NB4 (cell line): ENCODE results near the gene MRPL43.

Source experiments
- DNase-seq: peaks from one replicate; pipeline ENCODE4 v3.0.0; 2010; ENCODE audit warnings: low read depth
- H3K4me3 ChIP-seq: one replicate; pipeline ENCODE4 v1.5.1; 2011; ENCODE audit warnings: mild to moderate bottlenecking, low read depth, low read length, moderate library complexity
- MYC ChIP-seq: IDR thresholded peaks from 2 replicates; pipeline ENCODE4 v1.6.1; 2011; ENCODE audit warnings: low read depth, low read length
- POLR2A ChIP-seq: IDR thresholded peaks from 2 replicates; pipeline ENCODE4 v1.6.1; 2011; ENCODE audit warnings: mild to moderate bottlenecking; ENCODE audit not compliant: insufficient read length; ENCODE audit errors: extremely low read depth
- TF ChIP-seq, protein P1 (sequence below): IDR thresholded peaks from 2 replicates; pipeline ENCODE4 v1.6.1; 2011; ENCODE audit warnings: low read depth, low read length
- TF ChIP-seq, protein P2 (sequence below): IDR thresholded peaks from one replicate; pipeline ENCODE4 v1.5.1; 2012; ENCODE audit warnings: low read depth, low read length

Gene MRPL43

DNA sequence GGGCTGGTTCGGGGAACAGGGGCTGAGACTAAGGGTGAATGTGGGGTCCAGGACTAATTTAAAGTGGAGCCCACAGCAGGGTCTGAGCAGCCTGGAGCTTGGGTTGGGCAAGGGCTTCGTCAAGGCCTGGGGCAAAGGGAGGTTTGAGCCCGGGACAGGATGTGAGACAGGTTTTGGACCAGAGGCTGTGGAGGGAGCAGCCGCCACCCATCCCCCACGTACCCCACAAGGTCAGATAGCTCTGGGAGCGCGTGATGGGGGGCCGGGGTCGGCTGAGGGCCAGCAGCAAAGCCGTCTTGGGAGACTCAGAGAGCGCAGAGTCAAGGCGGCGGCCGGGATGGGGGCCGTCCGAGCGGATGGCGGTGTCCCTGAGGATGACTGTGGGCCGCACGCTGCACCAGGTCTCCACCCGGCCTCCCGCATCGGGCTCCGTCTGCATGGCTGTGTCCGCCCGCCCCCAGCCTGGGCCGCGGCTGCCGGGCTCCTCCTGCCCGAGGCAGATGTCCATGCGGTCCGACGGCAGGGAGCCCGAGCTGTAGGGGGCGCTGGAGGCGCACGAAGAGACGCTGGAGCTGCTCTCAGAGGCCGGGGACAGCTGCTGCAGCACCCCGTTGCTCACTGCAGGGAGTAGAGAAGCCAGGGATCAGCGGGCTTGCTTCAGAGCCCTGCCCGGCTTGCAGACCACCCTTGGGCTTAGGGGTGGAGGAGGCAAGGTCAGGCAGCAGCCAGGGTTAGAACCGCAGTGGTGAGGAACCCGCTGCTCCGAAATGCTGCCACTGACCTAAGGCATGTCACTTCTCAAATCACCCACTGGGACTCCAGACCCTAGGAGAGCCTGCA, 31.5 kb upstream of the MRPL43 start:
- TF ChIP-seq, protein P1, sequence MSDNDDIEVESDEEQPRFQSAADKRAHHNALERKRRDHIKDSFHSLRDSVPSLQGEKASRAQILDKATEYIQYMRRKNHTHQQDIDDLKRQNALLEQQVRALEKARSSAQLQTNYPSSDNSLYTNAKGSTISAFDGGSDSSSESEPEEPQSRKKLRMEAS = peak; percentile 92
- TF ChIP-seq MYC (peak; percentile 96), POLR2A (peak; percentile 26)
- TF ChIP-seq, protein P2, sequence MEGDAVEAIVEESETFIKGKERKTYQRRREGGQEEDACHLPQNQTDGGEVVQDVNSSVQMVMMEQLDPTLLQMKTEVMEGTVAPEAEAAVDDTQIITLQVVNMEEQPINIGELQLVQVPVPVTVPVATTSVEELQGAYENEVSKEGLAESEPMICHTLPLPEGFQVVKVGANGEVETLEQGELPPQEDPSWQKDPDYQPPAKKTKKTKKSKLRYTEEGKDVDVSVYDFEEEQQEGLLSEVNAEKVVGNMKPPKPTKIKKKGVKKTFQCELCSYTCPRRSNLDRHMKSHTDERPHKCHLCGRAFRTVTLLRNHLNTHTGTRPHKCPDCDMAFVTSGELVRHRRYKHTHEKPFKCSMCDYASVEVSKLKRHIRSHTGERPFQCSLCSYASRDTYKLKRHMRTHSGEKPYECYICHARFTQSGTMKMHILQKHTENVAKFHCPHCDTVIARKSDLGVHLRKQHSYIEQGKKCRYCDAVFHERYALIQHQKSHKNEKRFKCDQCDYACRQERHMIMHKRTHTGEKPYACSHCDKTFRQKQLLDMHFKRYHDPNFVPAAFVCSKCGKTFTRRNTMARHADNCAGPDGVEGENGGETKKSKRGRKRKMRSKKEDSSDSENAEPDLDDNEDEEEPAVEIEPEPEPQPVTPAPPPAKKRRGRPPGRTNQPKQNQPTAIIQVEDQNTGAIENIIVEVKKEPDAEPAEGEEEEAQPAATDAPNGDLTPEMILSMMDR = peak; percentile 81
- peak; percentile 93 for DNase-seq
- H3K4me3 ChIP-seq = peak overlapping the region; percentile 42

DNA sequence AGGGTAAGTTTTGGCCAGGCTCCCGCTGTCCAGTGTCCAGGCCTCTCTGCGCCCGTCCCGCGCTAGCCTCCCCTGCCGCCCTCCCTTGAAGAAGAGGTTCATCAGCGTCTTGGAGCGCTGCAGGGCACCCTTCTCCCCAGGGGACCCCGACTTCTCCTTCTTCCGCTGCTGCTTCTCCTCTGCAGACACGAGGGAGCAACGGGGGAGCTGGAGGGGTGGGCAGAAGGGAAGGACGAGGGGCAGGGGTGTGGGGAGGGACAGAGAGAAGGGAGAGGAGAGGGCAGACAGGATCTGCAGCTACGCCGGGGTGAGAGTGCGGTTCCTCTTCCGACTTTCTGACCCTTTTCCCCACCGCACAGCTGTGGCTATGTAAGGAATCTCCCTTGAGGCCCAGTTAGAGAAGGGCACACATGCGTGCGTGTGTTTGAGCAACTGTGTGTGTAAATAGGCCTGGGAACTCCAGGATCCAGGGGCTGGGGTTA, 30.9 kb upstream of the MRPL43 start:
- TF ChIP-seq, protein P1 = peak; percentile 73
- TF ChIP-seq, protein P2 = no peak
- TF ChIP-seq MYC (peak; percentile 88), POLR2A (peak; percentile 12)
- peak overlapping the region; percentile 42 for H3K4me3 ChIP-seq
- DNase-seq = peak; percentile 95

DNA sequence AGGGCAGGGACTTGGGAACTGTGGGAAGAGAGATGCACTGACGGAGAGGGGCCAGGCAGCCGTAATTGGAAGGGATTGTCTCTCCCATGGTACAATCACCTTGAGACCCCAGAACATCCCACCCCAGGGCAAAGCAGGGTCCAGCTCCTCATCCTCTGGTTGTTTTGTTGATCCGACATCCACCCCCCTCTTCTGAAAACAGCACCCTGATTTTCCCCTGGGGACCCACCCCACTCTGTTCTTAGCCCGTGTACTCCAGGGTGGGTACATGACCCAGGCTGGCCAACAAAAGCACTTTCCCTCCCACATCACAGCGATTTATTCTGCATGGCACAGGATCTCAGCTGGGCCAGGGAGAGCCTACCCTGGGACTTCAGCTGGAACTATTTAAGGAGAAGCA, 29.5 kb upstream of the MRPL43 start:
- H3K4me3 ChIP-seq = no peak overlapping the region
- no peak for DNase-seq
- TF ChIP-seq POLR2A (no peak), MYC (no peak)
- TF ChIP-seq, protein P2 = no peak
- TF ChIP-seq, protein P1 = no peak

DNA sequence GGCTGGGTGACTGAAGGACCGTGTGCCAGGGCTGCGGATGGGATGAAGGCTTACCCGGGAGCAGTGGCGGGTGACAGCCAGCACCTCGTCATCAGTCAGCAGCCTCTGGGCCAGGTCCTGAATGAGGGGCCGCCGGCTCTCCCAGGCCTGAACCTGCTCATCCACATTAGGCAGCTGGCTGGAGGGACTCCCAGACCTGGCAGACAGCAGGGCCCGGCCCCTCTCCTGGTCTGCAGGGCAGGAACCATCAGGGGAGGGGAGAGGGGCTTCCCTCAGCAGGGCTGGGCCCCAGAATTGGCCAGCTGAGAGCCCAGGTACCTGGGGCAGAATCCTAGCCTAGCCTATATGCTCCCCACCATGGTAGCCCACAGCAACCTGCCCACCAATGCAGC, 28.3 kb upstream of the MRPL43 start:
- TF ChIP-seq, protein P2 = no peak
- TF ChIP-seq, protein P1 = no peak
- TF ChIP-seq MYC (no peak), POLR2A (no peak)
- DNase-seq = no peak

DNA sequence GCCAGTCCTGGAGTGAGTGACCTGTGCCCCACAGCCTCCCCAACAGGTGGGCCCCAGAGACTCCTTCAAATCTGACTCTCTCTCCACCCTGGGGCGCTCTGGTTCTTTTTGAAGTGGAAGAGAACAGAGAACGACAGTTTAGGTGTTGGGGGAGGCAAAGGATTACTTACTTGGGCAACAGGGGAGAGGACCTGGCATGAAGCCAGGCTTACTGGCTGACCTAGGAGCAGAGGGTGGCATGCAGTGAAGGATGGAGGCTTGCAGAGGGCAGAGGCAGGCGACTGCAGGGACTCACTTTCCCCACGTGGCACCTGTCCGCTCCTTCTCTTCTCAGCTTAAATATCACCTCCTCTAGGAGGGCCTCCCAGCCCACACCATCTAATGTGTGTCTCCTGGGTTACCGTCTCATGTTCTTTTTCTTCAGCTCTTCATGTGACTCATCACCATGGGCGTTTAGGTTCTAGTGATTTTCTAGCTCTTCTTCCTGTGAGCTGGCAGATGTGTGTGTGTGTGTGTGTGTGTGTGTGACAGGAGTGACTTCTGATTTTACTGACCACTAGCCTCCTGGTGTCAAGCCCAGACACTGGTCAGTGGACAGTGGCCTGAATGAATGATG, 27.8 kb upstream of the MRPL43 start:
- no peak overlapping the region for H3K4me3 ChIP-seq
- DNase-seq = peak; percentile 51
- TF ChIP-seq POLR2A (no peak), MYC (no peak)
- TF ChIP-seq, protein P2 = no peak
- TF ChIP-seq, protein P1 = no peak

More for the DNA sequence above, 28.3 kb upstream of the MRPL43 start:
- H3K4me3 ChIP-seq = no peak overlapping the region
